Fibroblast of skin of scalp (primary cell): ENCODE data around the gene OR2H2. TPM values are rescaled to one million over a fixed set of nuclear protein-coding genes. Genes with fewer than 3 reads are reported as not detected.

Experiments
- DNase-seq: peaks from one replicate; pipeline ENCODE4 v3.0.0-alpha.2; 2013
- polyA plus RNA-seq, 2 experiments: library from polyadenylated mRNA; unstranded; fragments of 120-200 nt; gene quantifications; one replicate each; pipeline ENCODE4 v1.2.1, GENCODE V29; 2013; ENCODE audit not compliant: insufficient read length in 2 of 2

Gene OR2H2
- 0.05 TPM for polyA plus RNA-seq (2013, experiment 1 of 2; ENCODE audit: insufficient read length)
- not detected for polyA plus RNA-seq (2013, experiment 2 of 2; ENCODE audit: insufficient read length)

- no peak for DNase-seq
Observed at GRCh38 chr6:29584821-29585220, at the start of gene OR2H2. Gene OR2H2, plus strand, starts transcription at chr6:29585121. Its CDS starts 2,824 bp downstream, at chr6:29587945.

GRCh38 chr6:29537714-29538403 lies 47.1 kb upstream of the OR2H2 start:
- no peak for DNase-seq

GRCh38 chr6:29547573-29547972 lies 37.3 kb upstream of the OR2H2 start:
- DNase-seq, result no peak

GRCh38 chr6:29552512-29553051 lies 32.3 kb upstream of the OR2H2 start:
- DNase-seq, result peak; percentile 58

- peak; percentile 27 for DNase-seq
Observed at GRCh38 chr6:29553268-29554057, 31.5 kb upstream of the OR2H2 start.

- DNase-seq, result no peak
Observed at GRCh38 chr6:29554764-29555163, 30.2 kb upstream of the OR2H2 start.

GRCh38 chr6:29557320-29557719 lies 27.6 kb upstream of the OR2H2 start:
- no peak for DNase-seq

GRCh38 chr6:29558439-29559079 lies 26.4 kb upstream of the OR2H2 start:
- DNase-seq, result no peak

GRCh38 chr6:29559524-29560287 lies 25.2 kb upstream of the OR2H2 start, which contains the start of gene UBD:
Gene UBD, minus strand, starts transcription at chr6:29559732. Its CDS starts 31 bp downstream, at chr6:29559701.
- no peak for DNase-seq

GRCh38 chr6:29561091-29561490 lies 23.8 kb upstream of the OR2H2 start:
- no peak for DNase-seq

- DNase-seq, result no peak
Observed at GRCh38 chr6:29561606-29562181, 23.2 kb upstream of the OR2H2 start.

GRCh38 chr6:29563435-29563965 lies 21.4 kb upstream of the OR2H2 start:
- no peak for DNase-seq

- DNase-seq, result no peak
Observed at GRCh38 chr6:29564875-29565274, 20.0 kb upstream of the OR2H2 start.

- DNase-seq, result no peak
Observed at GRCh38 chr6:29566856-29567255, 18.1 kb upstream of the OR2H2 start.

GRCh38 chr6:29567541-29567940 lies 17.4 kb upstream of the OR2H2 start:
- DNase-seq, result no peak

GRCh38 chr6:29567991-29568390 lies 16.9 kb upstream of the OR2H2 start:
- no peak for DNase-seq

GRCh38 chr6:29576056-29576455 lies 8.9 kb upstream of the OR2H2 start:
- no peak for DNase-seq

- DNase-seq, result no peak
Observed at GRCh38 chr6:29577544-29577943, 7.4 kb upstream of the OR2H2 start.

- peak; percentile 34 for DNase-seq
Observed at GRCh38 chr6:29589423-29590048, 4.6 kb downstream of the OR2H2 start.

- no peak for DNase-seq
Observed at GRCh38 chr6:29590218-29590808, 5.4 kb downstream of the OR2H2 start.

GRCh38 chr6:29591677-29592076 lies 6.8 kb downstream of the OR2H2 start:
- no peak for DNase-seq
